Measurements from ENCODE around the gene NABP1.

The NABP1 gene

DNA sequence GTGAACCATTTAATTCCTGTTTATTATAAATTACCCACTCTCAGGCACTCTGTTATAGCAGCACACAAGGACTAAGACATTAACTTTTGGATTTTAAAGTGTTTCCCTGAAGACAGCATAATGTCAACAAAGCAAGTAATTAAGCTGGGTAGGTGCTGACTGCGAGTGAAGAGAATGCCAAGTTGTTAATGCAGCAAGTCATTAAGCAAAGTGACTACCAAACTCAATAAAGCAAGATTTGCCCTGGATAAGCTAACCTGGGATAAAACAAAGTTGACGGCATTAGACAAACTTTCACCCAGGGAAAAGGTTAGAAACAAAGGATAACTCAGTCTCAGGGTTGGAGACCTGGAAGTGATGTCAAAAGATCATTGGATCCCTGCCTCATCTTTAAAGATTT, 28.4 kb upstream of the NABP1 start:
- no peak for DNase-seq (ENCODE audit: low spot score)

DNA sequence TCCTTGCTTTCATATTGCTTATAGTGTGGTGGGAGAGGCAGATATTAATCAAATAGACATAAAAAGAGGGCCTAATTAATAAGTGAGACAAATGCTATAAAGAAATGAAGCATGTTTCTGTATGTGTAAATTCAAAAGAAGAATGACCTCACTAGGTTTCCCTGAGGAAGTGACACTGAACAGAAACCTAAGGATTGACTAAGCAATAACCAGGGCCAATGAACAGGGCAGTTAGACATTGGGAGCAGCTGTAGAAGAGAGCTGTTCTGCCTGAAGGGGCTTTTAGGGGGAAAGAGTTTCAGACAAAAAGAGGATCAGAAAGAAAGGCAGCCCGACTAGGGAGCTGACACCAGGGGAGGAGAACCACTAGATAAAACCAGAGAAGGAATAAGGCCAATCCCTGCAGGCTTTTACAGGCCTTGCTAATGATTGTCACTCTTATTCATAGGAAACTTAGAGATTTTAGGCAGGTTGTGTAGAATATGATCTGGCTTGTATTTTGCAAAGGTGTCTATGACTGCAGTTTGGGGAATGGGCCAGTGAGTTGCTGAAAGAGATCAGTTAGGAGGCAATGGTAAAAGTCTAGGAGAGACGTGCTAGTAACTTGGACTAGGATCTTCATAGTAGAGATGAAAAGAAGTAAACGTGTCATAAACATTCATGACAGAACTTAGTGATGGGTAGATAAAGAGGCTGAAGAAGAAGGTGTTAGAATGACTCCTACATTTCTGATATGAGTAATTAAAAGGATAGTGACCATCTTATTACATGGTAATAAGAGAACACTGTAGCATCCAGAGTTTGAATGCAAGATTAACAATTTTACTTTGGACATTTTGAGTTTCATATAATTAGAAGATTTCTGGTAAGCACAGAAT, 26.8 kb upstream of the NABP1 start:
- peak; percentile 6 for DNase-seq (ENCODE audit: low spot score)

GRCh38 chr2:191653667-191654391, 24.1 kb upstream of the NABP1 start:
- DNase-seq (ENCODE audit: low spot score): no peak

DNA sequence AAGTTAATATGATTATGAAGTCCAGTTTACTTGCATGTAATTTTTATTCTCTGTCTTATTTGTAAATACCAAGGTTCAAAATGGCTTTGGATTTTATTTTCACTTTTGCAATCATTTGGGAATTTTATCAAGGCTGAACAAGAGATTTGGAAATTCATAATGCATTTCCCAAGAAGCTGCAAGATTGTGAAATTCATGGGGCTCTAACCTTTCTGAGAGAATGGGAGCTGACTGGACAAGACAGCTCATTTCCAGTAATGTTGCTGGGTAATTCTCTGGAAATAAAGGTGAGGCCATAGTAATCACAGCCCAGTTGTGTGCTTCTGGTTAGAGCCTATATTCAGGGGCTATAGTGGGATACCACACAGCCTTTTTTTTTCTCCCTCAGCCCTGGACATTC, 21.5 kb upstream of the NABP1 start:
- no peak for DNase-seq (ENCODE audit: low spot score)

GRCh38 chr2:191656792-191657191, 21.1 kb upstream of the NABP1 start:
- no peak for DNase-seq (ENCODE audit: low spot score)

DNA sequence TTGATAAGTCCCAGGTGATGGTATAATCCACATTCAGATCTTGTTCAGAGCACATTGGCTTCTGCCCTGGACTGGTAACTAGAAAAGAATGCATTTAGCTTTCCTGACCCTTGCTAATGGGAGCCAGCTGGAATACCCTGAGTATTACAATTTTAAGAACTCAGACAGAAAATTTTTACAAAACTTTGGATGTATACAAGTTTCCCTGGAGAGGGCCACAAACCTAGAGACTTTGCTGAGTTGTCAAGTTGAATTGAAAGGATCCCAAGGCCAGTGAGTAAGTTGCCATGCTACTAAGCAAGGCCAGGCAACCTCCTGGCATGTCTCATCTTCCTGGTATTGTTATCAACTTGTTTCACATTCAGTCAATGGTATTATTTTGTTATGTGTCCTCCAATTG, 20.0 kb upstream of the NABP1 start:
- DNase-seq (ENCODE audit: low spot score): no peak

- no peak for DNase-seq (ENCODE audit: low spot score)
Measured at GRCh38 chr2:191659198-191659597, 18.7 kb upstream of the NABP1 start.

DNA sequence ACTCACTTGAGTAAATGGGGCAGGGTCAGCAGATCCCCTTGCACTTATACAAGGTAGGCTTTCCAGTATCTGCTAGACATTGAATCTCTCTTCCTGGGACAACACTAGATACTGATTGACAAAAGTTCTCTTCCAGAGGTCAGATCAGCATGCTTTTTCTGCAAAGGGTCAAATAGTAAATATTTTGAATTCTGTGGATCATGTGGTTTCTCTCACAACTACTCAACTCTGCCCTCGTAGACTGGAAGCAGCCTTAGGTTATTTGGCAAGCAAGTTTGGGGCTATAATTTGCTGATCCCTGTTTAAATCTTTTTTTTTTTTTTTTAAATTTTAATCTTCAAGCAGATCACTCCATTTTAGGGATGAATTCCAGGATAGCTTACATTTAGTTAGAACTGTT, 17.4 kb upstream of the NABP1 start:
- DNase-seq (ENCODE audit: low spot score): no peak

GRCh38 chr2:191661097-191661924, 16.6 kb upstream of the NABP1 start:
- DNase-seq (ENCODE audit: low spot score): no peak

- DNase-seq (ENCODE audit: low spot score): no peak
Measured at GRCh38 chr2:191664823-191665677, 12.9 kb upstream of the NABP1 start.

DNA sequence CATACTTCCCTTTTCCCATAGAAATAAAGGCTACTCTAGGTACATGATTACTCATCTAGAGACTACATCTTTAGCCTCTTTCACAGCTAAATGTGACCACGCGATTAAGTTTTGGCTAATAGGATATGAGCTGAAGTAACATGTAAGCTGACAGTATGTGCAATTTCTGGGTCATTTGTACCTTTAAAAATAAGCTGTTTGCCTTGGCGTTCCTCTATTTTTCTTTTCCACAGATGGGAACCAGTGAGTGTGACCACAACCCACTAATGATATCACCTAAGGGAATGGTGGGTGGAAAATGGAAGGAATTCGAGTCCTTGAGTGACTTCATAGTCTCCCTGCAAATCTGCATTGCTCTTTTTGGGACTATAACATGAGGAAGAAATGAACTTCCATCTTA, 11.7 kb upstream of the NABP1 start:
- no peak for DNase-seq (ENCODE audit: low spot score)

DNA sequence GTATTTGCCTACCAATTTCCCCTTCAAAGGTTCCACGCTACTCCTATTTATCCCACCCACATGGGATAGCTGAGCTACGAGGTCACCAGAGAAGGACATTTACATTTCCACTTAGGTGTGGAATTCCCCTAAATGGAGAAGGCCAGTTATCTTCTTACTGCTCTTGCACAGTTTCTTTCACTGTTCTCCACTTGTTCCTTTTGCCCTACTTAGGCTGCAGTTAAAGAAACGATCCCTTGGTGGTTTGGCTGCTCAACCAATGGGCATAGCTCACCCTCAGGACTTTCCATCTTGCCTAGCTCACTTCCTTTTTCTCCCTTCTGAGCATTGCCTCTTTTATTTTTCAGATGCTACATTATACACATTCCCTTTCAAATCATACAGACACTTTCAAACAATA, 11.2 kb upstream of the NABP1 start:
- DNase-seq (ENCODE audit: low spot score): no peak

- DNase-seq (ENCODE audit: low spot score): no peak
Measured at GRCh38 chr2:191670076-191670475, 7.9 kb upstream of the NABP1 start.

DNA sequence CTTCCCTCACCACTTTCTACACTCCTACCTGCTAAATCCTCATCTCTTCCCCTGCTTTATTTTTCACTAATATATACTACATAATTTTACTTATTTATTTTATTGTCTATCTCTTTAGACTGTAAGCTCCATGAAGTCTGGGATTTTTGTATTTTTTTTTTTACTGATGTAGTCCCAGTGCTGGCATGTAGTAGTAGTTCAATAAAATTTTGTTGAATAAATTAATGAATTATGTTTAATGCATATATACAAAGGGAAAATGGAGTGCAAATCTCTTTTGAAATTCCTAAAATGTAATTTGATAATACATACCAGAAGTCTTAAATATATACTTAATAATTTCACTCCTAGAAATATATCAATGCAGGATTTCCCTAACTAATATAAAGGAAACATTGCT, 7.1 kb upstream of the NABP1 start:
- no peak for DNase-seq (ENCODE audit: low spot score)

GRCh38 chr2:191675807-191676721, 1.9 kb upstream of the NABP1 start:
- DNase-seq (ENCODE audit: low spot score): no peak

DNA sequence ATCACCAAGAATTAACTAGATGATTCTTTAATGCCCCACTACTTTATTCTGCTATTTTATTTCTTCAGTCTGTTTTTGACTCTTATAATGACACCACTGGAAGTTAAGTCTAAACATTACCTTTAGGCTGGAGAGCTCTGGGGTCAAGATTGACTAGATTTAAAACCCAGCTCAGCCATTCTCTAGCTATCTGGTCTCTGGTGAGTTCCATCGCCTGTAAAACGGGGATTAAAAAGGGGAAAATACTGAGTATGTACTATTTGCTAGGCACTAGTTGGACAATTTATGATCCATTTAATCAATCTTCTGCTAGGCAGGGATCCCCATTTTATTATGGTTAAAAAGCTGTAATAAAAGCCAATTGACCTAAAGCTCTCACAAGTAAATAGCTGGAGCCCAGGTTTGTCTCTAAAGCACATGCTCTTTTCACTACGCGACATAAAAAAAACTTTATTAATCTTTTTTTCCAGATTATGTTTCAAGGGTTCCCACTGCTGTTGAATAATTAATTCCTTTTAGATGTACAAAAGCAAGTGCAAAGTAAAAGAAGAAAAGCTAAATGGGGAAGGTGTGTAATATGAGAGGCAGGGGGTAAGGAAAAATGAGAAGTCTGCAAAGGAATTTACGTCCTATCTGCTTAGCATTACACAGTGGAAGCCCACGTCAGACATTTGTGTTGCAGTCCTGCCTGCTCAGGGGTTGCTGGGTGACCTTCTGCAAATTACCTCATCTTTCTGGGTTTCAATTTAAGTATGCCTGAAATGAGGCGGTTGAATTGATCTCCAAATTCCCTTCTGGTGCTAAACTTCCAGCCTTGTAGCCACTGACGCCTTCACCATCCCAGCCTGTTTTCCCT, 918 bp upstream of the NABP1 start:
- DNase-seq (ENCODE audit: low spot score): peak; percentile 64

DNA sequence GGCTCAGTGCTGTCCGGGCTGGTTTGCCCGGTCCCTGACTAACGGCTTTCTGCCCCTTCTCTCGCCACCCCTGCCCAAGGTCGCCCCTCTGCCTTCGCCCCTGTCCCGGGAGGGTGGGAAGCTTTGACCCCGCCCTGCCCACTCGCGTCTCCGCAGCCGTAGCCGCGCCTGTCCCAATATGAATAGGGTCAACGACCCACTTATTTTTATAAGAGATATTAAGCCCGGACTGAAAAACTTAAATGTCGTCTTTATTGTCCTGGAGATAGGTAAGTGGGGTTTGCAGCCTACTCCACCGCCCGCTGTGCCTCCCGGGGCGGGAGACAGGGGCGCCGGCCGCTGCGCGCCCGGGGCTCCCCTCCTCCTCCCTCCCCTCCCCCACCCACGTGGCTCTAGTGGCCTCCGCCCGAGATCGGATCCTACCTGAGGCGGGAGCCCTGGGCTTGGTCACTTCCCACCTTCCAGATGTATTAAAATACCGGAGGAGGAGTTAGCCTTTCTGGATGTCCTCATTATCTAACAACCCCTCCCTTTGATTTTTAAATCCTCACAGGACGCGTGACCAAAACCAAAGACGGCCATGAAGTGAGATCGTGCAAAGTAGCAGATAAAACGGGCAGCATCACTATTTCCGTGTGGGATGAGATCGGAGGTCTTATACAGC, 633 bp downstream of the NABP1 start:
- peak; percentile 49 for DNase-seq (ENCODE audit: low spot score)

- no peak for DNase-seq (ENCODE audit: low spot score)
Measured at GRCh38 chr2:191679818-191680600, 2.1 kb downstream of the NABP1 start.

Measured in iPS-NIHi11 (cell line).